H1 (cell line): ENCODE data around the gene SUV39H2. TPM values are rescaled to one million over a fixed set of nuclear protein-coding genes. Genes with fewer than 3 reads are reported as not detected.

Experiments
- CTCF ChIA-PET: fragments of 300-600 bp; sonication (Branson Sonifier 250); formaldehyde crosslinking; loops from one replicate; lab custom pipeline; 2021; ENCODE audit not compliant: partially characterized antibody; lab: Charles Lee
- POLR2A ChIA-PET: fragments of 300-600 bp; sonication (Branson Sonifier 250); formaldehyde crosslinking; loops from one replicate; lab custom pipeline; 2021; ENCODE audit warnings: inconsistent platforms; ENCODE audit not compliant: partially characterized antibody; lab: Charles Lee
- DNase-seq, 2 experiments: peaks; one replicate each; pipeline versions ENCODE4 v3.0.0 to v3.0.0-alpha.2; 2010 to 2022; ENCODE audit warnings: low spot score in 2 of 2, low read depth in 1 of 2, mixed read lengths in 1 of 2
- FAIRE-seq: peaks from 2 replicates; lab custom pipeline; 2011; peaks lifted over from hg19 to GRCh38; lab: Jason Lieb, UNC
- H2AFZ ChIP-seq: 2 replicates; pipeline ENCODE4 v1.8.1; 2012; ENCODE audit warnings: low read length, inconsistent platforms
- H2AK5ac ChIP-seq: 2 replicates; pipeline ENCODE4 v1.6.1; 2013; ENCODE audit warnings: low read depth, low read length
- H2BK120ac ChIP-seq: replicated peaks from 2 replicates; pipeline ENCODE3; 2013; ENCODE audit warnings: low read depth, low read length, inconsistent platforms
- H2BK12ac ChIP-seq: 2 replicates; pipeline ENCODE4 v1.6.1; 2013; ENCODE audit warnings: low read depth, low read length
- H2BK15ac ChIP-seq: 2 replicates; pipeline ENCODE4 v1.6.1; 2013; ENCODE audit warnings: low read length
- H2BK20ac ChIP-seq: 2 replicates; pipeline ENCODE4 v1.6.1; 2013; ENCODE audit warnings: low read length
- H2BK5ac ChIP-seq: 2 replicates; pipeline ENCODE4 v1.6.1; 2013; ENCODE audit warnings: low read depth, low read length
- H3K14ac ChIP-seq: 2 replicates; pipeline ENCODE4 v1.6.1; 2013; ENCODE audit warnings: inconsistent platforms; ENCODE audit not compliant: insufficient read length
- H3K18ac ChIP-seq: 2 replicates; pipeline ENCODE4 v1.6.1; 2013; ENCODE audit warnings: low read length; ENCODE audit errors: extremely low read depth
- H3K23ac ChIP-seq: 2 replicates; pipeline ENCODE4 v1.6.1; 2013; ENCODE audit warnings: inconsistent platforms; ENCODE audit not compliant: insufficient read length
- H3K23me2 ChIP-seq: 2 replicates; pipeline ENCODE4 v1.6.1; 2013; ENCODE audit warnings: low read depth, low read length
- H3K27ac ChIP-seq: 2 replicates; pipeline ENCODE4 v1.6.1; 2011; ENCODE audit warnings: low read depth, low read length, inconsistent platforms
- H3K27me3 ChIP-seq, 4 experiments: replicated peaks in 1 of 4; 1 replicate in 1 of 4; 2 replicates in 3 of 4; pipeline versions ENCODE4 v1.6.1 to v1.8.1; 2011 to 2013; ENCODE audit warnings: low read length in 3 of 4, mild to moderate bottlenecking in 3 of 4, inconsistent platforms in 2 of 4, mixed read lengths in 2 of 4, moderate library complexity in 1 of 4; ENCODE audit not compliant: control insufficient read depth in 3 of 4, insufficient read depth in 3 of 4; ENCODE audit errors: extremely low read depth in 1 of 4
- H3K36me3 ChIP-seq, 4 experiments: 2 replicates each; pipeline versions ENCODE4 v1.6.1 to v1.8.1; 2011 to 2013; ENCODE audit warnings: mild to moderate bottlenecking in 4 of 4, low read length in 3 of 4, moderate library complexity in 2 of 4, control low read depth in 1 of 4, inconsistent platforms in 1 of 4; ENCODE audit not compliant: insufficient read depth in 4 of 4, control insufficient read depth in 2 of 4
- H3K4ac ChIP-seq: replicated peaks from 2 replicates; pipeline ENCODE3; 2013; ENCODE audit warnings: low read length, low read depth, mixed read lengths, inconsistent platforms; ENCODE audit not compliant: insufficient read length
- H3K4me1 ChIP-seq, 4 experiments: replicated peaks in 1 of 4; 1 replicate in 1 of 4; 2 replicates in 3 of 4; pipeline versions ENCODE4 v1.6.1 to v1.8.1; 2011 to 2013; ENCODE audit warnings: low read length in 3 of 4, inconsistent platforms in 2 of 4, mixed read lengths in 1 of 4; ENCODE audit not compliant: insufficient read depth in 4 of 4, control insufficient read depth in 3 of 4
- H3K4me2 ChIP-seq, 2 experiments: 2 replicates each; pipeline versions ENCODE4 v1.6.1 to v1.8.1; 2011 to 2013; ENCODE audit warnings: low read depth in 2 of 2, low read length in 2 of 2, control low read depth in 1 of 2, inconsistent platforms in 1 of 2, mild to moderate bottlenecking in 1 of 2; ENCODE audit not compliant: insufficient read depth in 1 of 2
- H3K4me3 ChIP-seq, 4 experiments: fragments of 200-600, 300-600 bp in 1 of 4; sonication (generic), shearing (Covaris generic), sonication (Bioruptor Twin) in 1 of 4; 2 replicates each; pipeline versions ENCODE4 v1.5.1 to v1.8.1; 2011 to 2016; ENCODE audit warnings: low read length in 4 of 4, low read depth in 3 of 4, control low read depth in 2 of 4, inconsistent platforms in 2 of 4, mild to moderate bottlenecking in 2 of 4, mixed read lengths in 1 of 4, moderate library complexity in 1 of 4; ENCODE audit not compliant: insufficient read depth in 2 of 4; ENCODE audit errors: extremely low read depth in 1 of 4
- H3K56ac ChIP-seq: replicated peaks from 2 replicates; pipeline ENCODE3; 2013; ENCODE audit warnings: low read depth, mild to moderate bottlenecking, mixed read lengths, low read length, inconsistent platforms; ENCODE audit not compliant: insufficient read length
- H3K79me1 ChIP-seq: 2 replicates; pipeline ENCODE4 v1.6.1; 2013; ENCODE audit warnings: low read depth, low read length, control low read depth
- H3K79me2 ChIP-seq, 2 experiments: 2 replicates each; pipeline versions ENCODE4 v1.6.1 to v1.8.1; 2012 to 2013; ENCODE audit warnings: low read length in 2 of 2, mild to moderate bottlenecking in 2 of 2, inconsistent platforms in 1 of 2; ENCODE audit not compliant: insufficient read depth in 2 of 2, control insufficient read depth in 1 of 2
- H3K9ac ChIP-seq, 4 experiments: replicated peaks in 1 of 4; 1 replicate in 1 of 4; 2 replicates in 3 of 4; pipeline versions ENCODE4 v1.6.1 to v1.8.1; 2011 to 2013; ENCODE audit warnings: low read depth in 3 of 4, low read length in 3 of 4, control low read depth in 2 of 4, mild to moderate bottlenecking in 2 of 4, moderate library complexity in 2 of 4, inconsistent platforms in 1 of 4; ENCODE audit errors: extremely low read depth in 1 of 4
- H3K9me3 ChIP-seq, 2 experiments: 2 replicates each; pipeline versions ENCODE4 v1.6.1 to v1.8.1; 2012 to 2013; ENCODE audit warnings: mild to moderate bottlenecking in 2 of 2, moderate library complexity in 2 of 2, control low read depth in 1 of 2, inconsistent platforms in 1 of 2, low read depth in 1 of 2, low read length in 1 of 2, mixed read lengths in 1 of 2; ENCODE audit not compliant: insufficient read depth in 2 of 2
- H4K20me1 ChIP-seq, 2 experiments: replicated peaks in 1 of 2; 2 replicates each; pipeline versions ENCODE3 to v1.8.1; 2011 to 2013; ENCODE audit warnings: inconsistent platforms in 2 of 2, low read length in 2 of 2, mild to moderate bottlenecking in 1 of 2; ENCODE audit not compliant: insufficient read depth in 2 of 2, control insufficient read depth in 1 of 2
- H4K5ac ChIP-seq: 2 replicates; pipeline ENCODE4 v1.6.1; 2013; ENCODE audit warnings: low read length, low read depth, mixed read lengths, inconsistent platforms; ENCODE audit not compliant: insufficient read length
- H4K8ac ChIP-seq: 2 replicates; pipeline ENCODE4 v1.8.0; 2013; ENCODE audit warnings: mild to moderate bottlenecking, moderate library complexity, low read length, inconsistent platforms; ENCODE audit not compliant: insufficient read depth; ENCODE audit errors: extremely low read depth
- H4K91ac ChIP-seq: replicated peaks from 2 replicates; pipeline ENCODE3; 2013; ENCODE audit warnings: low read length, mixed read lengths, inconsistent platforms; ENCODE audit not compliant: insufficient read length
- CHD2 ChIP-seq: IDR thresholded peaks from 2 replicates; pipeline ENCODE4 v1.6.1; 2012; ENCODE audit warnings: low read length, improper control_type of control experiment
- E2F6 ChIP-seq: IDR thresholded peaks from 2 replicates; pipeline ENCODE4 v1.6.1; 2012; ENCODE audit warnings: inconsistent platforms
- EGR1 ChIP-seq: IDR thresholded peaks from 2 replicates; pipeline ENCODE4 v1.6.1; 2011; ENCODE audit warnings: low read depth, low read length, borderline replicate concordance
- GTF2F1 ChIP-seq: IDR thresholded peaks from 2 replicates; pipeline ENCODE4 v1.6.1; 2012; ENCODE audit warnings: low read depth, low read length, improper control_type of control experiment, borderline replicate concordance
- TCF12 ChIP-seq: IDR thresholded peaks from 2 replicates; pipeline ENCODE4 v1.6.1; 2011; ENCODE audit warnings: low read depth, mild to moderate bottlenecking, low read length
- TEAD4 ChIP-seq: IDR thresholded peaks from 2 replicates; pipeline ENCODE4 v1.6.1; 2012; ENCODE audit warnings: low read depth, low read length, inconsistent platforms, mixed read lengths
- WGBS, 2 experiments: shearing (Covaris generic) in 1 of 2; methylation state at CpG; one replicate each; pipeline versions ENCODE4 v1.1.6 to v1.1.7; 2013 to 2015; ENCODE audit warnings: low lambda C conversion rate in 2 of 2, mixed read lengths in 2 of 2, inconsistent platforms in 1 of 2, low coverage in 1 of 2, missing lambda C conversion rate in 1 of 2; ENCODE audit not compliant: insufficient replicate concordance in 2 of 2, insufficient coverage in 1 of 2, insufficient read length in 1 of 2; ENCODE audit errors: extremely low coverage in 1 of 2, missing lambda C conversion rate in 1 of 2; 5-methylcytosine and 5-hydroxymethylcytosine counted together
- long read RNA-seq, 2 experiments: library from RNA in 1 of 2; library from capped mRNA in 1 of 2; stranded (forward); transcript quantifications; one replicate each; pipeline ENCODE4 v2.0.0, GENCODE V29; 2021; ENCODE audit warnings: inconsistent platforms in 1 of 2
- polyA minus RNA-seq, 3 experiments: library from RNA; depleted of rRNA, polyadenylated mRNA; stranded (reverse); fragments of >200 nt; gene quantifications; 1 replicate in 2 of 3; 2 replicates in 1 of 3; pipeline ENCODE4 v1.2.3, GENCODE V29; 2011
- polyA plus RNA-seq, 7 experiments: library from polyadenylated mRNA; depleted of rRNA in 3 of 7; stranded (reverse) in 5 of 7; unstranded in 2 of 7; fragments of >200 nt in 5 of 7; fragments of 200-250 nt in 2 of 7; gene quantifications; 1 replicate in 5 of 7; 2 replicates in 1 of 7; 4 replicates in 1 of 7; pipeline versions ENCODE4 v1.2.1 to v1.2.3, GENCODE V29; 2011 to 2013; ENCODE audit warnings: missing spikeins in 2 of 7, mixed read lengths in 2 of 7
- total RNA-seq: library from RNA; stranded (reverse); fragmentation: NEBNext Ultra II Directional; extraction: Animal tissue kit (Norgen Biotek cat#: 25700); gene quantifications from 2 replicates; pipeline ENCODE4 v1.2.1, GENCODE V29; 2021

Gene SUV39H2
- 54.9 and 62.3 TPM in 2 replicates for total RNA-seq
- 11.6 and 19.4 TPM in 2 replicates for polyA plus RNA-seq (2011; rRNA removed)
- polyA plus RNA-seq (2011; cell fraction: cytosol; rRNA removed), result 19.8 TPM
- polyA plus RNA-seq (2011; cell fraction: nucleus; rRNA removed), result 8.3 TPM
- polyA plus RNA-seq (2012, experiment 1 of 2), result 22.8 to 46.7 TPM (median 28.4 TPM) in 4 replicates
- 3.8 TPM for polyA plus RNA-seq (2012, experiment 2 of 2)
- polyA plus RNA-seq (2013, experiment 1 of 2), result 41.9 TPM
- 44.9 TPM for polyA plus RNA-seq (2013, experiment 2 of 2)
- polyA minus RNA-seq (2011; rRNA and poly(A)+ RNA removed), result 23.7 and 41.1 TPM in 2 replicates
- 14.5 TPM for polyA minus RNA-seq (2011; cell fraction: cytosol; rRNA and poly(A)+ RNA removed)
- 49.5 TPM for polyA minus RNA-seq (2011; cell fraction: nucleus; rRNA and poly(A)+ RNA removed)
- long read RNA-seq, experiment 1, transcript SUV39H2-205 (5 exons, 2,959 nt), result major isoform, 13 of 39 reads
- long read RNA-seq, experiment 1, partial matches to known transcripts, result 15 of 39 reads
- long read RNA-seq, experiment 1, other reads (novel, unspliced or antisense), result 7 of 39 reads
- long read RNA-seq, experiment 2, transcript SUV39H2-205 (5 exons, 2,959 nt), result major isoform, 47 of 71 reads
- long read RNA-seq, experiment 2, transcript SUV39H2-202 (6 exons, 1,233 nt), result minor isoform, 6 of 71 reads
- long read RNA-seq, experiment 2, partial matches to known transcripts, result 5 of 71 reads
- long read RNA-seq, experiment 2, other reads (novel, unspliced or antisense), result 11 of 71 reads

GRCh38 chr10:14878266-14879123 is at the start of gene SUV39H2:
Gene SUV39H2, plus strand, starts transcription at chr10:14878866. Its CDS starts 23 bp downstream, at chr10:14878889.
- Histone ChIP-seq H2BK20ac (no peak within 1 kb of the TSS), H3K4me2 (peak within 1 kb of the TSS; percentile 68 to 80), H4K5ac (peak within 1 kb of the TSS; percentile 94), H3K14ac (no peak within 1 kb of the TSS), H4K91ac (peak within 1 kb of the TSS; percentile 93), H3K4ac (peak within 1 kb of the TSS; percentile 96), H3K4me3 (peak within 1 kb of the TSS; percentile 79 to 93 (median 88)), H2BK12ac (peak within 1 kb of the TSS; percentile 73; the same call in 1 of the 2 replicates), H3K27ac (peak within 1 kb of the TSS; percentile 92), H2BK5ac (peak within 1 kb of the TSS; percentile 90), H2BK120ac (peak within 1 kb of the TSS; percentile 21), H4K20me1 (peaks cover 8 to 13% of the 10 kb centered on the region in 2 experiments), H3K36me3 (peaks cover 0 to 10% (median 1%) of the 10 kb centered on the region in 4 experiments; a peak in 3 of 8 replicates), H2AFZ (0 out of 2 replicates have a peak within 1 kb of the TSS, but pooled peaks have one; percentile 60), H3K56ac (peak within 1 kb of the TSS; percentile 97), H3K23me2 (peaks cover 7% of the 10 kb centered on the region), H3K27me3 (no peaks in the 10 kb centered on the region), H2BK15ac (no peak within 1 kb of the TSS), H2AK5ac (no peak within 1 kb of the TSS), H3K9ac (peak within 1 kb of the TSS; percentile 92 to 99 (median 94)), H3K4me1 (peaks cover 3 to 11% (median 7%) of the 10 kb centered on the region in 4 experiments; a peak in 6 of 7 replicates), H4K8ac (peak within 1 kb of the TSS; percentile 93; the same call in 1 of the 2 replicates), H3K18ac (peak within 1 kb of the TSS; percentile 97), H3K79me2 (peaks cover 9 to 50% of the 10 kb centered on the region in 2 experiments), H3K79me1 (no peaks in the 10 kb centered on the region; the same call in 1 of the 2 replicates), H3K9me3 (no peaks in the 10 kb centered on the region), H3K23ac (no peak within 1 kb of the TSS)
- CTCF ChIA-PET, result interaction anchor here (0.8 to 3.3 kb wide), 6 partner anchors 11 to 221 kb away, joined by 3 to 19 read pairs (median 4); no protein-coding TSS in a partner anchor
- POLR2A ChIA-PET, result interaction anchor here (0.5 to 2.3 kb wide), 23 partner anchors 10 to 693 kb away, joined by 3 to 32 read pairs (median 4); partner anchors contain the start of genes CDNF, DCLRE1C, HSPA14 and MEIG1
- peak; percentile 87 to 98 for DNase-seq
- FAIRE-seq, result no peak
- 2% methylated on average over 79 of the region's 102 CpGs; no CpG with 5 or more reads in 1 of the 2 experiments for WGBS, 2 experiments
- no peak for TF ChIP-seq TEAD4
- peak; percentile 63 for TF ChIP-seq CHD2
- TF ChIP-seq GTF2F1, result 0 out of 2 replicates have a peak, but pooled peaks have one; percentile 15
- TF ChIP-seq E2F6, result peak; percentile 72; the same call in 1 of the 2 replicates
- TF ChIP-seq TCF12, result no peak
- no peak for TF ChIP-seq EGR1
